Suprapubic skin (tissue), 4 donors: ENCODE data around the gene ABHD4.

Experiments
- EP300 ChIP-seq: sonication (generic); formaldehyde crosslinking; IDR thresholded peaks from one replicate; pipeline ENCODE4 v1.6.1; 2017; ENCODE audit warnings: antibody characterized with exemption
- POLR2A ChIP-seq, 2 donors: fragments of 450-650 bp; IDR thresholded peaks; one replicate each; pipeline ENCODE4 v1.6.1; 2017; ENCODE audit warnings: antibody characterized with exemption in 2 of 2, mild to moderate bottlenecking in 2 of 2, moderate library complexity in 2 of 2
- POLR2AphosphoS5 ChIP-seq, 3 donors: sonication (generic); formaldehyde crosslinking; IDR thresholded peaks; one replicate each; pipeline ENCODE4 v1.6.1; 2017; ENCODE audit warnings: antibody characterized with exemption in 3 of 3
- TF ChIP-seq, protein P1 (sequence below), 2 donors: fragments of 200-600 bp in 1 of 2; fragments of 450-650 bp in 1 of 2; sonication (generic) in 1 of 2; IDR thresholded peaks; one replicate each; pipeline ENCODE4 v1.5.1; 2016 to 2019; ENCODE audit warnings: antibody characterized with exemption in 2 of 2, mild to moderate bottlenecking in 1 of 2, moderate library complexity in 1 of 2

GRCh38 chr14:22573804-22574203, 24.3 kb upstream of the ABHD4 start:
- TF ChIP-seq, protein P1, sequence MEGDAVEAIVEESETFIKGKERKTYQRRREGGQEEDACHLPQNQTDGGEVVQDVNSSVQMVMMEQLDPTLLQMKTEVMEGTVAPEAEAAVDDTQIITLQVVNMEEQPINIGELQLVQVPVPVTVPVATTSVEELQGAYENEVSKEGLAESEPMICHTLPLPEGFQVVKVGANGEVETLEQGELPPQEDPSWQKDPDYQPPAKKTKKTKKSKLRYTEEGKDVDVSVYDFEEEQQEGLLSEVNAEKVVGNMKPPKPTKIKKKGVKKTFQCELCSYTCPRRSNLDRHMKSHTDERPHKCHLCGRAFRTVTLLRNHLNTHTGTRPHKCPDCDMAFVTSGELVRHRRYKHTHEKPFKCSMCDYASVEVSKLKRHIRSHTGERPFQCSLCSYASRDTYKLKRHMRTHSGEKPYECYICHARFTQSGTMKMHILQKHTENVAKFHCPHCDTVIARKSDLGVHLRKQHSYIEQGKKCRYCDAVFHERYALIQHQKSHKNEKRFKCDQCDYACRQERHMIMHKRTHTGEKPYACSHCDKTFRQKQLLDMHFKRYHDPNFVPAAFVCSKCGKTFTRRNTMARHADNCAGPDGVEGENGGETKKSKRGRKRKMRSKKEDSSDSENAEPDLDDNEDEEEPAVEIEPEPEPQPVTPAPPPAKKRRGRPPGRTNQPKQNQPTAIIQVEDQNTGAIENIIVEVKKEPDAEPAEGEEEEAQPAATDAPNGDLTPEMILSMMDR (IDR thresholded peaks at IDR 0.05), result no peak
- TF ChIP-seq POLR2A (IDR thresholded peaks at IDR 0.05) (no peak), POLR2AphosphoS5 (IDR thresholded peaks at IDR 0.05) (no peak), EP300 (no peak)
